ENCODE measurements around the gene ALCAM. TPM values are rescaled to one million over a fixed set of nuclear protein-coding genes. Genes with fewer than 3 reads are reported as not detected.

Gene ALCAM
- polyA plus RNA-seq, 4 donors = 106 to 235 (median 159) TPM

GRCh38 chr3:105355408-105356061 lies 11.2 kb upstream of the ALCAM start:
- peak in 2 of 4 donors; percentile 12 to 17 for DNase-seq (ENCODE audit: low read depth in 4 of 4, low spot score in 3 of 4)

- DNase-seq (ENCODE audit: low read depth in 4 of 4, low spot score in 3 of 4) = no peak
Observed at GRCh38 chr3:105356396-105356795, 10.3 kb upstream of the ALCAM start.

- DNase-seq (ENCODE audit: low read depth in 4 of 4, low spot score in 3 of 4) = no peak
Observed at GRCh38 chr3:105356988-105357387, 9.7 kb upstream of the ALCAM start.

GRCh38 chr3:105359098-105359762 lies 7.5 kb upstream of the ALCAM start:
- DNase-seq (ENCODE audit: low read depth in 4 of 4, low spot score in 3 of 4) = no peak

GRCh38 chr3:105360003-105360402 lies 6.7 kb upstream of the ALCAM start:
- no peak for DNase-seq (ENCODE audit: low read depth in 4 of 4, low spot score in 3 of 4)

GRCh38 chr3:105362021-105362665 lies 4.6 kb upstream of the ALCAM start:
- no peak for DNase-seq (ENCODE audit: low read depth in 4 of 4, low spot score in 3 of 4)

- no peak for DNase-seq (ENCODE audit: low read depth in 4 of 4, low spot score in 3 of 4)
Observed at GRCh38 chr3:105364128-105364527, 2.6 kb upstream of the ALCAM start.

- DNase-seq (ENCODE audit: low read depth in 4 of 4, low spot score in 3 of 4) = no peak
Observed at GRCh38 chr3:105365081-105365390, 1.7 kb upstream of the ALCAM start.

GRCh38 chr3:105365391-105366325 lies 1.1 kb upstream of the ALCAM start:
- DNase-seq (ENCODE audit: low read depth in 4 of 4, low spot score in 3 of 4) = peak; percentile 28 to 47 (median 40)

GRCh38 chr3:105367063-105367405 lies 325 bp downstream of the ALCAM start:
- no peak for DNase-seq (ENCODE audit: low read depth in 4 of 4, low spot score in 3 of 4)

GRCh38 chr3:105367406-105368213 lies 901 bp downstream of the ALCAM start:
- peak; percentile 26 to 48 (median 40) for DNase-seq (ENCODE audit: low read depth in 4 of 4, low spot score in 3 of 4)

GRCh38 chr3:105368566-105369499 lies 2.1 kb downstream of the ALCAM start:
- peak; percentile 22 to 54 (median 36) for DNase-seq (ENCODE audit: low read depth in 4 of 4, low spot score in 3 of 4)

GRCh38 chr3:105369500-105370371 lies 3.0 kb downstream of the ALCAM start:
- peak; percentile 33 to 59 (median 46) for DNase-seq (ENCODE audit: low read depth in 4 of 4, low spot score in 3 of 4)

GRCh38 chr3:105373383-105373782 lies 6.7 kb downstream of the ALCAM start:
- no peak for DNase-seq (ENCODE audit: low read depth in 4 of 4, low spot score in 3 of 4)

- no peak for DNase-seq (ENCODE audit: low read depth in 4 of 4, low spot score in 3 of 4)
Observed at GRCh38 chr3:105375750-105376511, 9.2 kb downstream of the ALCAM start.

GRCh38 chr3:105377716-105378115 lies 11.0 kb downstream of the ALCAM start:
- DNase-seq (ENCODE audit: low read depth in 4 of 4, low spot score in 3 of 4) = no peak

GRCh38 chr3:105385179-105385578 lies 18.5 kb downstream of the ALCAM start:
- DNase-seq (ENCODE audit: low read depth in 4 of 4, low spot score in 3 of 4) = no peak

All from left renal pelvis (tissue), 4 donors.